H1 (cell line): ENCODE measurements around the gene SPI1. TPM values are rescaled to one million over a fixed set of nuclear protein-coding genes. Genes with fewer than 3 reads are reported as not detected.
"Not testable (repeated sequence)": the region's sequence is repeated elsewhere in the genome, so short reads cannot be mapped to it uniquely, and the experiment has no call there.

Experiments
- CTCF ChIA-PET: fragments of 300-600 bp; sonication (Branson Sonifier 250); formaldehyde crosslinking; loops from one replicate; lab custom pipeline; 2021; ENCODE audit not compliant: partially characterized antibody; lab: Charles Lee
- POLR2A ChIA-PET: fragments of 300-600 bp; sonication (Branson Sonifier 250); formaldehyde crosslinking; loops from one replicate; lab custom pipeline; 2021; ENCODE audit warnings: inconsistent platforms; ENCODE audit not compliant: partially characterized antibody; lab: Charles Lee
- DNase-seq, 2 experiments: peaks; one replicate each; pipeline versions ENCODE4 v3.0.0 to v3.0.0-alpha.2; 2010 to 2022; ENCODE audit warnings: low spot score in 2 of 2, low read depth in 1 of 2, mixed read lengths in 1 of 2
- FAIRE-seq: peaks from 2 replicates; lab custom pipeline; 2011; peaks lifted over from hg19 to GRCh38; lab: Jason Lieb, UNC
- H2AFZ ChIP-seq: 2 replicates; pipeline ENCODE4 v1.8.1; 2012; ENCODE audit warnings: low read length, inconsistent platforms
- H2AK5ac ChIP-seq: 2 replicates; pipeline ENCODE4 v1.6.1; 2013; ENCODE audit warnings: low read depth, low read length
- H2BK120ac ChIP-seq: replicated peaks from 2 replicates; pipeline ENCODE3; 2013; ENCODE audit warnings: low read depth, low read length, inconsistent platforms
- H2BK12ac ChIP-seq: 2 replicates; pipeline ENCODE4 v1.6.1; 2013; ENCODE audit warnings: low read depth, low read length
- H2BK15ac ChIP-seq: 2 replicates; pipeline ENCODE4 v1.6.1; 2013; ENCODE audit warnings: low read length
- H2BK20ac ChIP-seq: 2 replicates; pipeline ENCODE4 v1.6.1; 2013; ENCODE audit warnings: low read length
- H2BK5ac ChIP-seq: 2 replicates; pipeline ENCODE4 v1.6.1; 2013; ENCODE audit warnings: low read depth, low read length
- H3K14ac ChIP-seq: 2 replicates; pipeline ENCODE4 v1.6.1; 2013; ENCODE audit warnings: inconsistent platforms; ENCODE audit not compliant: insufficient read length
- H3K18ac ChIP-seq: 2 replicates; pipeline ENCODE4 v1.6.1; 2013; ENCODE audit warnings: low read length; ENCODE audit errors: extremely low read depth
- H3K23ac ChIP-seq: 2 replicates; pipeline ENCODE4 v1.6.1; 2013; ENCODE audit warnings: inconsistent platforms; ENCODE audit not compliant: insufficient read length
- H3K23me2 ChIP-seq: 2 replicates; pipeline ENCODE4 v1.6.1; 2013; ENCODE audit warnings: low read depth, low read length
- H3K27ac ChIP-seq: 2 replicates; pipeline ENCODE4 v1.6.1; 2011; ENCODE audit warnings: low read depth, low read length, inconsistent platforms
- H3K27me3 ChIP-seq, 4 experiments: replicated peaks in 1 of 4; 1 replicate in 1 of 4; 2 replicates in 3 of 4; pipeline versions ENCODE4 v1.6.1 to v1.8.1; 2011 to 2013; ENCODE audit warnings: low read length in 3 of 4, mild to moderate bottlenecking in 3 of 4, inconsistent platforms in 2 of 4, mixed read lengths in 2 of 4, moderate library complexity in 1 of 4; ENCODE audit not compliant: control insufficient read depth in 3 of 4, insufficient read depth in 3 of 4; ENCODE audit errors: extremely low read depth in 1 of 4
- H3K36me3 ChIP-seq, 4 experiments: 2 replicates each; pipeline versions ENCODE4 v1.6.1 to v1.8.1; 2011 to 2013; ENCODE audit warnings: mild to moderate bottlenecking in 4 of 4, low read length in 3 of 4, moderate library complexity in 2 of 4, control low read depth in 1 of 4, inconsistent platforms in 1 of 4; ENCODE audit not compliant: insufficient read depth in 4 of 4, control insufficient read depth in 2 of 4
- H3K4ac ChIP-seq: replicated peaks from 2 replicates; pipeline ENCODE3; 2013; ENCODE audit warnings: low read length, low read depth, mixed read lengths, inconsistent platforms; ENCODE audit not compliant: insufficient read length
- H3K4me1 ChIP-seq, 4 experiments: replicated peaks in 1 of 4; 1 replicate in 1 of 4; 2 replicates in 3 of 4; pipeline versions ENCODE4 v1.6.1 to v1.8.1; 2011 to 2013; ENCODE audit warnings: low read length in 3 of 4, inconsistent platforms in 2 of 4, mixed read lengths in 1 of 4; ENCODE audit not compliant: insufficient read depth in 4 of 4, control insufficient read depth in 3 of 4
- H3K4me2 ChIP-seq, 2 experiments: 2 replicates each; pipeline versions ENCODE4 v1.6.1 to v1.8.1; 2011 to 2013; ENCODE audit warnings: low read depth in 2 of 2, low read length in 2 of 2, control low read depth in 1 of 2, inconsistent platforms in 1 of 2, mild to moderate bottlenecking in 1 of 2; ENCODE audit not compliant: insufficient read depth in 1 of 2
- H3K4me3 ChIP-seq, 4 experiments: fragments of 200-600, 300-600 bp in 1 of 4; sonication (generic), shearing (Covaris generic), sonication (Bioruptor Twin) in 1 of 4; 2 replicates each; pipeline versions ENCODE4 v1.5.1 to v1.8.1; 2011 to 2016; ENCODE audit warnings: low read length in 4 of 4, low read depth in 3 of 4, control low read depth in 2 of 4, inconsistent platforms in 2 of 4, mild to moderate bottlenecking in 2 of 4, mixed read lengths in 1 of 4, moderate library complexity in 1 of 4; ENCODE audit not compliant: insufficient read depth in 2 of 4; ENCODE audit errors: extremely low read depth in 1 of 4
- H3K56ac ChIP-seq: replicated peaks from 2 replicates; pipeline ENCODE3; 2013; ENCODE audit warnings: low read depth, mild to moderate bottlenecking, mixed read lengths, low read length, inconsistent platforms; ENCODE audit not compliant: insufficient read length
- H3K79me1 ChIP-seq: 2 replicates; pipeline ENCODE4 v1.6.1; 2013; ENCODE audit warnings: low read depth, low read length, control low read depth
- H3K79me2 ChIP-seq, 2 experiments: 2 replicates each; pipeline versions ENCODE4 v1.6.1 to v1.8.1; 2012 to 2013; ENCODE audit warnings: low read length in 2 of 2, mild to moderate bottlenecking in 2 of 2, inconsistent platforms in 1 of 2; ENCODE audit not compliant: insufficient read depth in 2 of 2, control insufficient read depth in 1 of 2
- H3K9ac ChIP-seq, 4 experiments: replicated peaks in 1 of 4; 1 replicate in 1 of 4; 2 replicates in 3 of 4; pipeline versions ENCODE4 v1.6.1 to v1.8.1; 2011 to 2013; ENCODE audit warnings: low read depth in 3 of 4, low read length in 3 of 4, control low read depth in 2 of 4, mild to moderate bottlenecking in 2 of 4, moderate library complexity in 2 of 4, inconsistent platforms in 1 of 4; ENCODE audit errors: extremely low read depth in 1 of 4
- H3K9me3 ChIP-seq, 2 experiments: 2 replicates each; pipeline versions ENCODE4 v1.6.1 to v1.8.1; 2012 to 2013; ENCODE audit warnings: mild to moderate bottlenecking in 2 of 2, moderate library complexity in 2 of 2, control low read depth in 1 of 2, inconsistent platforms in 1 of 2, low read depth in 1 of 2, low read length in 1 of 2, mixed read lengths in 1 of 2; ENCODE audit not compliant: insufficient read depth in 2 of 2
- H4K20me1 ChIP-seq, 2 experiments: replicated peaks in 1 of 2; 2 replicates each; pipeline versions ENCODE3 to v1.8.1; 2011 to 2013; ENCODE audit warnings: inconsistent platforms in 2 of 2, low read length in 2 of 2, mild to moderate bottlenecking in 1 of 2; ENCODE audit not compliant: insufficient read depth in 2 of 2, control insufficient read depth in 1 of 2
- H4K5ac ChIP-seq: 2 replicates; pipeline ENCODE4 v1.6.1; 2013; ENCODE audit warnings: low read length, low read depth, mixed read lengths, inconsistent platforms; ENCODE audit not compliant: insufficient read length
- H4K8ac ChIP-seq: 2 replicates; pipeline ENCODE4 v1.8.0; 2013; ENCODE audit warnings: mild to moderate bottlenecking, moderate library complexity, low read length, inconsistent platforms; ENCODE audit not compliant: insufficient read depth; ENCODE audit errors: extremely low read depth
- H4K91ac ChIP-seq: replicated peaks from 2 replicates; pipeline ENCODE3; 2013; ENCODE audit warnings: low read length, mixed read lengths, inconsistent platforms; ENCODE audit not compliant: insufficient read length
- WGBS, 2 experiments: shearing (Covaris generic) in 1 of 2; methylation state at CpG; one replicate each; pipeline versions ENCODE4 v1.1.6 to v1.1.7; 2013 to 2015; ENCODE audit warnings: low lambda C conversion rate in 2 of 2, mixed read lengths in 2 of 2, inconsistent platforms in 1 of 2, low coverage in 1 of 2, missing lambda C conversion rate in 1 of 2; ENCODE audit not compliant: insufficient replicate concordance in 2 of 2, insufficient coverage in 1 of 2, insufficient read length in 1 of 2; ENCODE audit errors: extremely low coverage in 1 of 2, missing lambda C conversion rate in 1 of 2; 5-methylcytosine and 5-hydroxymethylcytosine counted together
- polyA plus RNA-seq, 7 experiments: library from polyadenylated mRNA; depleted of rRNA in 3 of 7; stranded (reverse) in 5 of 7; unstranded in 2 of 7; fragments of >200 nt in 5 of 7; fragments of 200-250 nt in 2 of 7; gene quantifications; 1 replicate in 5 of 7; 2 replicates in 1 of 7; 4 replicates in 1 of 7; pipeline versions ENCODE4 v1.2.1 to v1.2.3, GENCODE V29; 2011 to 2013; ENCODE audit warnings: missing spikeins in 2 of 7, mixed read lengths in 2 of 7
- total RNA-seq: library from RNA; stranded (reverse); fragmentation: NEBNext Ultra II Directional; extraction: Animal tissue kit (Norgen Biotek cat#: 25700); gene quantifications from 2 replicates; pipeline ENCODE4 v1.2.1, GENCODE V29; 2021

The SPI1 gene
- total and polyA plus RNA-seq, 2 of the 8 experiments (the other 6 are each of a cell fraction or from before 2014, with no cell fraction given): 0.12 TPM; not detected in 1

DNA sequence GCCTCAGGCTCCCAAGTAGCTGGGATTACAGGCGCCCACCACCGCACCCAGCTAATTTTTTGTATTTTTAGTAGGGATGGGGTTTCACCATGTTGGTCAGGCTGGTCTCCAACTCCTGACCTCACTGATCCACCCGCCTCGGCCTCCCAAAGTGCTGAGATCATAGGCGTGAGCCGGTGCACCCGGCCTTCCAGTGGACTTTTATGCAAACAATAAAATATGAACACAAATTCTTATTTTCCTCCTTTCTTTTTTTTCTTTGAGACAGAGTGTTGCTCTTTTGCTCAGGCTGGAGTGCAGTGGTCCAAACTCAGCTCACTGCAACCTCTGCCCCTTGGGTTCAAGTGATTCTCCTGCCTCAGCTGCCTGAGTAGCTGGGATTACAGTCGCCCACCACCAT lies 61.8 kb downstream of the SPI1 start:
- H4K91ac ChIP-seq, H2BK120ac ChIP-seq, FAIRE-seq, H3K27ac ChIP-seq, H2AFZ ChIP-seq, H2BK12ac ChIP-seq, H4K5ac ChIP-seq, H4K20me1 ChIP-seq, H3K4me1 ChIP-seq, H3K27me3 ChIP-seq, H2BK15ac ChIP-seq, POLR2A ChIA-PET, H3K56ac ChIP-seq, CTCF ChIA-PET, H3K14ac ChIP-seq, H3K18ac ChIP-seq, DNase-seq, H3K79me2 ChIP-seq, H3K79me1 ChIP-seq, H3K23ac ChIP-seq, H3K4me3 ChIP-seq, H2AK5ac ChIP-seq, H3K4me2 ChIP-seq, H3K9me3 ChIP-seq, H3K4ac ChIP-seq, H2BK20ac ChIP-seq, H3K23me2 ChIP-seq, H3K9ac ChIP-seq, H2BK5ac ChIP-seq, H4K8ac ChIP-seq: not testable (repeated sequence)
- peaks cover 1 to 16% (median 11%) of the 10 kb centered on the region in 4 experiments; a peak in 6 of 8 replicates for H3K36me3 ChIP-seq
- 96% methylated on average over 8 of the region's 8 CpGs; no CpG with 5 or more reads in 1 of the 2 experiments for WGBS, 2 experiments
